Neuronal stem cell (in vitro differentiated cells): ENCODE measurements around the gene DNAJB1. TPM values are rescaled to one million over a fixed set of nuclear protein-coding genes. Genes with fewer than 3 reads are reported as not detected.

Experiments used
- small RNA-seq: library from polyadenylated mRNA; stranded (forward); fragments of <200 nt; extraction: miRNeasy Mini kit (QIAGEN cat#:217004); gene quantifications from one replicate; pipeline ENCODE3, GENCODE V24; 2013; ENCODE audit not compliant: insufficient read depth

The DNAJB1 gene

Small RNA genes within 50 kb of the gene (small RNA-seq; reads per million reads assigned to genes)
- not detected for gene SNRPGP15
